D721Med (cell line): ENCODE data around the gene ATP1A4.
"Not testable (repeated sequence)": the region's sequence is repeated elsewhere in the genome, so short reads cannot be mapped to it uniquely, and the experiment has no call there.

ENCODE experiments used
- DNase-seq: peaks from one replicate; pipeline ENCODE4 v3.0.0; 2011; ENCODE audit warnings: low spot score; ENCODE audit not compliant: insufficient read length
- FAIRE-seq: peaks from 2 replicates; lab custom pipeline; 2011; peaks lifted over from hg19 to GRCh38; lab: Jason Lieb, UNC
- TF ChIP-seq, protein P1 (sequence below): IDR thresholded peaks from 2 replicates; pipeline ENCODE4 v1.5.1; 2012; ENCODE audit warnings: mild to moderate bottlenecking, control low read depth; ENCODE audit not compliant: insufficient read depth; ENCODE audit errors: missing control alignments

ATP1A4 gene

DNA sequence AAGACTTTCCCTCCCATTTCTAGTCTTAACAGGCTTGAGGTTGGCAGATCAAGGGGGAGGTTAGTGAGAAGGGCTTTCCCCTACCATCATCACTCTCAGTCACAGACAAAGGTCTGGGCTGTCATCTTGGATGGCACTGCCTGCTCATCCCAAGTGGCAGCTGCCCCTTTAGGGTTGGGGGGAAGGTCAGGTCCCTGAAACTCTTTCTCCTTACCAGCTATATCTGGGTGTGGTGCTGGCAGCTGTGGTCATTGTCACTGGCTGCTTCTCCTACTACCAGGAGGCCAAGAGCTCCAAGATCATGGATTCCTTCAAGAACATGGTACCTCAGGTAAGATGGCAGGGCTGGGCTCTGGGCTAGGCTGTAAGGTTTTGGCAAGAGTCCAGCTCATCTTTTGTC is 27.7 kb upstream of the ATP1A4 start:
- DNase-seq (no peak), FAIRE-seq (no peak)
- TF ChIP-seq, protein P1, sequence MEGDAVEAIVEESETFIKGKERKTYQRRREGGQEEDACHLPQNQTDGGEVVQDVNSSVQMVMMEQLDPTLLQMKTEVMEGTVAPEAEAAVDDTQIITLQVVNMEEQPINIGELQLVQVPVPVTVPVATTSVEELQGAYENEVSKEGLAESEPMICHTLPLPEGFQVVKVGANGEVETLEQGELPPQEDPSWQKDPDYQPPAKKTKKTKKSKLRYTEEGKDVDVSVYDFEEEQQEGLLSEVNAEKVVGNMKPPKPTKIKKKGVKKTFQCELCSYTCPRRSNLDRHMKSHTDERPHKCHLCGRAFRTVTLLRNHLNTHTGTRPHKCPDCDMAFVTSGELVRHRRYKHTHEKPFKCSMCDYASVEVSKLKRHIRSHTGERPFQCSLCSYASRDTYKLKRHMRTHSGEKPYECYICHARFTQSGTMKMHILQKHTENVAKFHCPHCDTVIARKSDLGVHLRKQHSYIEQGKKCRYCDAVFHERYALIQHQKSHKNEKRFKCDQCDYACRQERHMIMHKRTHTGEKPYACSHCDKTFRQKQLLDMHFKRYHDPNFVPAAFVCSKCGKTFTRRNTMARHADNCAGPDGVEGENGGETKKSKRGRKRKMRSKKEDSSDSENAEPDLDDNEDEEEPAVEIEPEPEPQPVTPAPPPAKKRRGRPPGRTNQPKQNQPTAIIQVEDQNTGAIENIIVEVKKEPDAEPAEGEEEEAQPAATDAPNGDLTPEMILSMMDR: no peak

DNA sequence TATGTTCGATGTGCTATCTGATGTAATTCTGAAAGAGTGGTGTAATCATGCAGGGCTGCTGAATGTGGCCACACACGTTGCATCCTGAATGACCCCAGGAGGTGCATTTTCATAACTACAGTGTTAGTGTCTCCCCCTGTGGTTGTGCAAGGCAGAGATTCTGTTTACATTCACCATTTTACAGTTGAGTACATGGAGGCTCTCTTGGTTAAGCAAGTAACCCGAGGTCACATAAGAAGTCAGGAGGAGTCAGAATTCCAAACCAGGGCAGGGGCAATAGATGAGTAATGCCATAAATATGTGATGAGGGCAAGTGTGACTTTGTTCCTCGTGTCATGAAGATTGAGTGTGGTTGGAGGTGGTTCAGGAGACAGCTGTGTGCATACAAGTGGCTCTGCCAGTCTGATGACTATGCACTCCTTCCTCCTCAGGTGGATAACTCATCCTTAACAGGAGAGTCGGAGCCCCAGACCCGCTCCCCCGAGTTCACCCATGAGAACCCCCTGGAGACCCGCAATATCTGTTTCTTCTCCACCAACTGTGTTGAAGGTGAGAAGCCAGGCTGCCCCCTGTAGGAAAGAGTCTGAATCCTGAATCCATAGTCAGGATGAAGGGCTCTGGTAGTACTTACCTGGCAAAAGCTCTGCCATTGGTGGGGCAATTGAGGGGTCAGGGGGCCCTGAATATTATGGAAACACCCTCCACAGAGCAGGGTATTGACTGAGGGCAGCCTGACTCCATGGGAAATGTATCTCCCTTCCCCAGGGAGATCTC is 26.5 kb upstream of the ATP1A4 start:
- FAIRE-seq (no peak), DNase-seq (no peak)
- TF ChIP-seq, protein P1: no peak

DNA sequence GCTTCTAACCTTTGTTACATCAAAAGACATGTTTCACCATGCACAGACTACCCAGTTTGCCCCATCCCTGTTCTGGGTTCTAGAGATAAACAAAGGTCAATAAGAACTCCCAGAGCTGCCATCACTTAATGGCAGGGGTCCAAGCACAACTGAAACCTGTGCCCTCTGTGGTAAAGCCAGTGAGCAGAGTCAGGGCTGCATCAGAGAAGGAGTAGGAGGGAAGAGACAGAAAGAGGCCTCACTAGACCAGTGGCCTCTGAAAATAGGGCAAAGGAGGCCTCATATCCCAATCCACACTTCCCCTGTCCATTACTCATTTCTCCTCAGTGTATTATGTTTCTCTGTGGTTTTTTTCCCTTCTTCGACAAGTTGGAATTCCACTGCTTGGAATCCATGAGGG is 25.7 kb upstream of the ATP1A4 start:
- DNase-seq: no peak
- TF ChIP-seq, protein P1: no peak
- no peak for FAIRE-seq

DNA sequence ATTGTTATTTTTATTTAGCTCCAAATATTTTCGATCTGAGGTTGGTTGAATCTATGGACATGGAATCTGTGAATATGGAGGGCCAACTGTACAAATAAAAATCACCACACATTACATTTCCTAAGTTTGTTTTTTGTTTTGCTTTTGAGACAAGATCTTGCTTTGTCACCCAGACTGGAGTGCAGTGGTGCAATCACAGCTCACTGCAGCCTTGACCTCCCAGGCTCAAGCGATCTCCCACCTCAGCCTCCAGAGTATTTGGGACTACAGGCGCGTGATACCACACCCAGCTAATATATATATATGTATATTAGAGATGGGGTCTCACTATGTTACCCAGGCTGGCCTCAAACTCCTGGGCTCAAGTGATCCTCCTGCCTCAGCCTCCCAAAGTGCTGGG is 25.1 kb upstream of the ATP1A4 start:
- not testable (repeated sequence) for DNase-seq, FAIRE-seq

DNA sequence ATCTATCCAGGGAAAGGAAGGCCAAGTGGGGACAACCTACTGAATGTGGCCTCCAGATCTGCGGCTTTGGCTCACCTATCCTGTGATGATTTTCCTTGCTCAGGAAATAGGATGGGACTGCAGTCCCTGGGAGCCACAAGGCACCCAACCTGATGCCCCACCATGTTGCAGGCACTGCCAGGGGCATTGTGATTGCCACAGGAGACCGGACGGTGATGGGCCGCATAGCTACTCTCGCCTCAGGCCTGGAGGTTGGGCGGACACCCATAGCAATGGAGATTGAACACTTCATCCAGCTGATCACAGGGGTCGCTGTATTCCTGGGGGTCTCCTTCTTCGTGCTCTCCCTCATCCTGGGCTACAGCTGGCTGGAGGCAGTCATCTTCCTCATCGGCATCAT is 24.0 kb upstream of the ATP1A4 start:
- TF ChIP-seq, protein P1: no peak
- DNase-seq (no peak), FAIRE-seq (no peak)

DNA sequence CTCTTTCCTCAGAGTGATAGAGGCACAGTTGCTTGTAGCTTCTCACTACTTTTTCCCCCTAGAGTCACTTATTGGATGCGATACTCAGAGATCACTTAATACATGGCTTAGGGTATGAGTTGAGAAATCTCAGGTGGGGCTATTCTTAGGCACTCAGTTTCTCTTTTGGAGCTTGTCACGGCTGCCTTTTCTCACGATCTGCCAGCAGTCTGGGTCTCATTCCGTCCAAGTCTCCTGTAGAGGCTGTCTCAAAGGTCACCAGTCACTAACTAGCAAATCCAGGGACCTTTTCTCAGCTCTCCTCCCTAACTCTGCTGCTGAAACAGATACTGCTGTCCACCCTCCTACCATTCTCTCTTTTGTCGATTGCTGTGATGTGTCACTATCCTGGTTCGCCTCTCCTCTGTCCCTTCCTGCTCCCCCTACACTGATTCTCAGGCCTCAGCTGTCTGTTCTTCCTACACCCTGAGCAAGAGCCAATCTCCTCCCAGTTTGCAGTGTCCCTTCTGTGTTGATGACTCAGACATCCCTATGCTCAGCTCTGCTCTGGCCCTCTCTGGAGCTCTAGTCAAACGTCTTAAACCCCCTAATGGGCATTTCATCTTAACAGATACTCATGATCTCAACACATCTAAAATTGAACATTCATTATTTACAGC is 23.4 kb upstream of the ATP1A4 start:
- FAIRE-seq: no peak

DNA sequence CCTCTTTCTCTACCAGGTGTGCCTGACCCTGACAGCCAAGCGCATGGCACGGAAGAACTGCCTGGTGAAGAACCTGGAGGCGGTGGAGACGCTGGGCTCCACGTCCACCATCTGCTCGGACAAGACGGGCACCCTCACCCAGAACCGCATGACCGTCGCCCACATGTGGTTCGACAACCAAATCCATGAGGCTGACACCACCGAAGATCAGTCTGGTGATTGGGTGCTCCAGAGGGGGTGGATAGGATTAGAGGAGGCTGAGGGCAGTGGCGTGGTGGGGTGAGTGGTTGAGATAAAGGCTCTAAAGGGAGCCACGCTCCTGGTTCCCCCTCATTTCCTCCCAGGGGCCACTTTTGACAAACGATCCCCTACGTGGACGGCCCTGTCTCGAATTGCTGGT is 22.8 kb upstream of the ATP1A4 start:
- TF ChIP-seq, protein P1: no peak
- FAIRE-seq (no peak), DNase-seq (no peak)

More for the DNA sequence above, 23.4 kb upstream of the ATP1A4 start:
- TF ChIP-seq, protein P1: no peak
- DNase-seq: no peak
